T47D (cell line): ENCODE measurements around the gene MMP17.
"Not testable (repeated sequence)": the region's sequence is repeated elsewhere in the genome, so short reads cannot be mapped to it uniquely, and the experiment has no call there.

Experiments used
- DNase-seq, 2 experiments: peaks; one replicate each; pipeline versions ENCODE4 v3.0.0 to v3.0.0-alpha.2; 2011 to 2012; ENCODE audit warnings: low read depth in 1 of 2, low spot score in 1 of 2
- JUND ChIP-seq: IDR thresholded peaks from 2 replicates; pipeline ENCODE4 v1.6.1; 2012; ENCODE audit warnings: low read depth
- in situ Hi-C: cut with HindIII; loops from 2 replicates; pipeline ENCODE4 v1.10.0; 2016; ENCODE audit warnings: low sequenced_read_pairs, low pct_unique_long_range_greater_than_20kb

MMP17 gene

DNA sequence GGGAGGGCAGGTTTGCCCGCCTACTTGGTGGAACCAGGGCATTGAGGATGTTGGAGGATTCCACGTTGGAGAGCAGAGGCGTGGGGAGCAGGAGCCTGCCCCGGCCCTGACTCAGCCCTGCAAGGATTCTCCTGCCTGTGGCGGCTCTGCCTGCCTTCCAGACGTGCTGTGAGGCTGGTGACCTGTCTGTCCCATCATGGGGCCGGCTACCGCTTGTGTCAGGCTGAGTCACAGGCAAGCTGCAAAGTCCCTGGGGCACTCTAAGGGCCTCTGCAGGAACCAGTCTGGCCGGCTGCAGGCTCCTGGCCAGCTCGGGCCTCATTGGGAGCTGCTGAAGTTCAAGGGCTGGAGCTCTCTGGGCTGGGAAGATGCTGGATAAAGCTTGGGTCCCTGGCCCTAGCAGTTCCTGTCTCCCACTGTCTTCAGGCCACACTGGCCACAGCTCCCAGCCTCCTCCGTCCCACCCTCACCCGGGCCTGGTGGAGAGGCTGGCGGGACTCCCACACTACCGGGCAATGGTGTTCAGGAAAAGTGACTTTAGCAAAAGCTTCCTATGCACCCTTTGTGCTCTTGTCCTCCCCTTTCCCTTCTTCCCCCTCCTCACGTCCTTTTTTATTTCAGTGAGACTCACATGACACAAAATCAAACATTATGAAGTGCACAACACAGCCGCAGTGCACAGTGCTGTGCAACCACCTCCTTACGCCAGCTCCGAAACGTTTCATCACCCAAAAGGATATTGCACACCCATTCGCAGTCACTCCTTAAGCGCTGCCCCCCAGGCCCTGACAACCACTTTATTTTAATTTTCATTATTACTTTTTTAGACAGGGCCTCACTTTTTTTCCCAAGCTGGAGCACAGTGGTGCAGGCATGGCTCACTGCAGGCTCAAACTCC, 44.2 kb downstream of the MMP17 start:
- DNase-seq: peak; percentile 90 to 98
- in situ Hi-C loops: no loop called here

DNA sequence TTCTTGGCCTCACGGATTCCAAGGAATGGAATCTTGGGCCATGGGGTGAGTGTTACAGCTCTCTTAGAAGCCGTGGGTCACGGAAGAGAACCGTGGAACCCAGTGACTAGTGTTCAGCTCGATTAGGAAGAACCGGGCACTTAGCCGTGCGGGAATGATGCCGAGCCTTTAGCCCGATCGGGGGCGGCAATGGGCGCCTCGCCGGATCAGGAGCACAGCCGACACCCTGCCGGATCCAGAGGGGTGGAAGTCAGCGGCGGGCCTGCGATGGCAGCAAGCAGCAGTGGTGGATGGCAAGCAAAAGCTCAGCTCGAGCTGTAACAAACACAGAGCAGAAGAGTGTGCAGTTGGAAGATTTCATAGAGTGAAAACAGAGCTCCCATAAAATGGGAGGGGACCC, 45.1 kb downstream of the MMP17 start:
- TF ChIP-seq JUND: no peak
- DNase-seq: no peak
- in situ Hi-C loops: no loop called here

More for the DNA sequence above, 44.2 kb downstream of the MMP17 start:
- peak; percentile 68 for TF ChIP-seq JUND

DNA sequence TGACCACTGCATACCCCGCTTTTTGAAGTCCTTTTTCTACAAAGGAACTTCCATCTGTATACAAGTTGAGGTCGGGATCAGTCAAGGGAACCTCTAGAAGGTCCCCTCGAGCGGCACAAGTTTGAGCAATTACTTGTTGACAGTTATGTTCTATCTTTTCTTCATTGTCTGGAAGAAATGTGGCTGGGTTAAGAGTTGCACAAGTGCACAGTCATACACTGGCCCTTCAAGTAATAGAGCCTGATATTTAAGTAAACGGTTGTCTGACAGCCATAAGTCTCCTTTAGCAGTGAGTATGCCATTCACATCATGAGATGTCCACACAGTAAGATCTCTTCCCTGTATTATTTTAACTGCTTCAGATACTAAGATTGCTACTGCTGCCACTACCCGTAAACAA, 46.8 kb downstream of the MMP17 start:
- in situ Hi-C loops, DNase-seq: not testable (repeated sequence)

DNA sequence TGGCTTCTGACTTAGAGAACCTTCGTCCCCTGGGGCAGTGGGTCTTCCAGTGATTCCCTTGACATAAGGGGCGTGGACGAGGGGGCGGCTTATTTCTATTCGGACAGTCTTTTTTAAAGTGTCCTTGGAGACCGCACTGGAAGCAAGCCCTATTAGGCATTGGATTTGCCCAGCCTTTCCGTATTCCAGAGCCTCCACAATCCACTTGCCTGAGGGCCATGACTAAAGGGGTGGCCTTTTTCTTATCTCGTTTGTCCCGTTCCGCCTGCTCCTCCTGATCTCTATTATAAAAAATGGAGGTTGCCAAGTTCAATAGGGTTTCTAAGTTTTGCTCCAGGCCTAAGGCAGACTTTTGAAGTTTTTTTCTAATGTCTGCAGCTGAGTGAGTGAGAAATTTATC, 49.0 kb downstream of the MMP17 start:
- in situ Hi-C loops, DNase-seq: not testable (repeated sequence)

DNA sequence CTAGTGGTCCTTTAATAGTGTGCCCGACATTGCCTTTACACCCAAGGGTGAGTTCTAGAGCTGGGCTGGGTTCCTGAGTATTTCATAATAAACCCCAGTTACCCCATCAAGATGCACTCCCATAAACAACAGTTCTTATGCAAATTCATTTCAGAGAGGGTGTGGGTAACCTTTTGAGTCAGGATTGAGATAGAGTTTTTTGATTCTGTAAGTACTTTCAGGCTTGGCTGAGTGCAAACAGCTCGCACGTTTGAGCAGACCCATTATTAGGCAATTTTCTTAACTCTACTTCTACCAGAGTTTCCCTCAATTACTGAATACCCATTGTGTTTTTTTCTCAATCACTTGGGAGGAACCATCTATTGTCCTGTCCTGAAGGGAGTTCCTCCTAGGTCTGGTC, 50.2 kb downstream of the MMP17 start:
- DNase-seq, in situ Hi-C loops: not testable (repeated sequence)

DNA sequence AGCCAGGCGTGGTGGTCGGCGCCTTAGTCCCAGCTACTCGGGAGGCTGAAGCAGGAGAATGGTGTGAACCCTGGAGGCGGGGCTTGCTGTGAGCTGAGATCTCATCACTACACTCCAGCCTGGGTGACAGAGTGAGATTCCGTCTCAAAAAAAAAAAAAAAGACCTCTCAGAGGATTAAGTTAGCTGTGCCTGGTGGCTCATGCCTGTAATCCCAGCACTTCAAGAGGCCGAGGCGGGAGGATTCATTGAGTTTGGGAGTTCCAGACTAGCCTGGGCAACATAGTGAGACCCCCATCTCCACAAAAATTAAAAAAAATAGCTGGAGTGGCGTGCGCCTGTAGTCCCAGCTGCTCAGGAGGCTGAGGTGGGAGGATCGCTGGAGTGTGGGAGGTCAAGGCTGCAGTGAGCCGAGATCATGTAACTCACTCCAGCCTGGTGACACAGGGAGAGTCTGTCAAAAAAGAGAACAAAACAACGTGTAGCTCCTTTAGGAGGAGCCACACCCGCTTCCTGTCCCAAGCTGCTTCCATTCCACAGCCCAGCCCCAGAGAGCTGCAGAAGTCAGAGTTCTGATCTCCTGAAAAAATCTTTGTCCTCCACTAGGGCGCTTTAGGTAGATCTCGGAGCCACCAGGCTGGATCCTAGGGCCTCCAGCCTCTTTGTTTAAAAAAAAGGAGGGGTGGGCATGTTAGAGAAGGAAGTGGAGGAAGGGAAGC, 54.8 kb downstream of the MMP17 start:
- TF ChIP-seq JUND: no peak
- in situ Hi-C loops: no loop called here
- no peak for DNase-seq

DNA sequence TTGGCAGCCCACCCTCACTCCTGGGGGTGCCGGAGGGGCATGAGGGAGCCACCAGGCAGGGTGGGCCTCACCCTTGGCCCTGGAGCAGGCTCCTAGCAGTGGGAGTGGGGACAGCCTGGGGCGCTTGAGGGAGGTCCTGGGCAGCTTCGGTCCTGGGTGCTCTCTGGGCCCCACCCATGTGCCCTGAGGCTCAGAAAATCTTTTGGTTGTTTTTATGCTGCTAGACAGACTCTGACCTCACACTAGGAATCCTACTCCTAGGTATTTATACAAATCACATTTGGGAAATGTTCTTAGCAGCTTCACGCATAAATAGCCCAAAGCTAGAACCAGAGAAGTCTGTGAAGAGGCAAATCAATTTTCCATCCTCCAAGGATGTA, 55.3 kb downstream of the MMP17 start:
- in situ Hi-C loops: no loop called here
- TF ChIP-seq JUND: no peak
- no peak for DNase-seq

DNA sequence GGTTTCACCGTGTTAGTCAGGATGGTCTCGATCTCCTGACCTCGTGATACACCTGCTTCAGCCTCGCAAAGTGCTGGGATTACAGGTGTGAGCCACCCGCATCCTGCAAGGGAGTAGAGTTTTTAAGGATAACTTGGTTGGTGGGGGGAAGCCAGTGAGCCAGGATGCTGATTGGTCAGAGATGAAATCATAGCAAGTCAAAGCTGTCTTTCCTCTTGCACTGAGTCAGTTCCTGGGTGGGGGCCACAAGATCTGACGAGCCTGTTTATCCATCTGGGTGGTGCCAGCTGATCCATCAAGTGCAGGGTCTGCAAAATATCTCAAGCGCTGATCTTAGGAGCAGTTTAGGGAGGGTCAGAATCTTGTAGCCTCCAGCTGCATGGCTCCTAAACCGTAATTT, 56.9 kb downstream of the MMP17 start:
- DNase-seq, in situ Hi-C loops: not testable (repeated sequence)

DNA sequence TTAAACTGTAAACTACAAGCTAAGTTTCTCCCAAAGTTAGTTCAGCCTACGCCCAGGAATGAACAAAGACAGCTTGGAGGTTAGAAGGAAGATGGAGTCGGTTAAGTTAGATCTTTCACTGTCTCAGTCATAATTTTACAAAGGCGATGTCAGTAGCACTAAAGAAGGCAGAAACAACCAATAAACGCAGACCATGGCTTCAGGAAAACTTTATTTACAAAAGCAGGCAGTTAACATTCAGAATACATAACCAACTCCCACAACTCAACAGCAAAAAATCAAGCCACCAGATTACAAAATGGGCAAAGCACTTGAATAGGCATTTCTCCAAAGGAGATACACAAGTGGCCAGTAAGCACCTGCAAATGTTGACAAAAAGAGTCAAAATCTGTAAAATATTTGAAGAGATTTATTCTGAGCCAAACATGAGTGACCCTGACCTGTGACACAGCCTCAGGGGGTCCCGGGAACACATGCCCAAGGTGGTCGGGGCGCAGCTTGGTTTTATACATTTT, 57.4 kb downstream of the MMP17 start:
- in situ Hi-C loops: no loop called here
- TF ChIP-seq JUND: no peak
- no peak for DNase-seq

DNA sequence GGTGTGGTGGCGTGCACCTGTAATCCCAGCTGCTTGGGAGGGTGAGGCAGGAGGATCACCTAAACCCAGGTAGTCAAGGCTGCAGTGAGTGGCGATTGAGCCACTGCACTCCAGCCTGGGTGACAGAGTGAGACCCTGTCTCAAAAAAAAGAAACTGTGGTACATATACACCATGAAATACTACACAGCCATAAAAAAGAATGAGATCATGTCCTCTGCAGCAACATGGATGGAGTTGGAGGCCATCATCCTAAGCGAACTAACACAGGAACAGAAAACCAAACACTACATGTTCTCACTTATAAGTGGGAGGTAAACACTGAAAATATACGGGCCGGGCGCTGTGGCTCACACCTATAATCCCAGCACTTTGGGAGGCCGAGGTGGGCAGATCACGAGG, 63.5 kb downstream of the MMP17 start:
- DNase-seq, in situ Hi-C loops: not testable (repeated sequence)

DNA sequence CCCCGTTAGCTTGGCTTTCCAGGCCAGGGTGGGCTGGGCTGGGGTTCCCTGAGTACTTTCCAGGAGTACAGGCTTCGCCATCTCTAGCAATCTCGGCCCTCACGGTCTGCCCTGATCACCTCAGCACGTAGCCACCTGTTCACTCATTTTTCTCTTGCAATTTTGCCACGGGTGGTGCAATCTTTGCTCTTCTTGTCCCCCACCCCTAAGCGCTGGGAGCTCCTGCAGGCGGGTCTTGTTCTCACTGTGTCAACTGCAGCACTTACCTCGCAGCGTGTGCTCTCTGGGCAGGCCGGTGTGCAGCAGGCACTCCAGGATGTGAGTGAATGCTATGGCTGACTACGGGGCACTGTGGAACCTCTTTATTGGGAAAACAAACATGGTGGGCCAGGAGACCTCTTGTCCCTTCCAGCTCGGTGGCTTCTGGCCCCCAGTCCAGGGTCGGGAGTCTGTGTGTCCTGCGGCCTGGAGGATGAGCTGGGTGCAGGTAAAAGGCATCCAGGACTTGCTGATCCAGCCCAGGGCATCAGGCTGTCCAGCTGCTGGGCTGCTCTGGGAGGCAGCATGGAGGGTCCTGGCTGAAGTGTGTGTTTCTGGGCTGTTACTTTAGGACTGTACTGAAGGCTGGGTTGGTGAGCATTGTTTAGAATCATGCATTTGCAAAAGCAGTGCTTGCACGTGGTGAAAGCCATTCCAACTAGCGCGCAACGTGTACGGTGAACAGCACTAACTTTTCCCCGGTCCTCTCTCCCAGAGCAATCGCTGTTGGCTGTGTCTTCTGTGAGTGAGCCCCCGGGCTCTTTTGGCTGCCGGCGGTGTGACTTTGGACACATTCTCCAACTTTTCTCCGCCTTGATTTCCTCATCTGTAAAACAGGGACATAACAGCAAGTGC, 64.8 kb downstream of the MMP17 start:
- TF ChIP-seq JUND: no peak
- in situ Hi-C loops: no loop called here
- DNase-seq: no peak

DNA sequence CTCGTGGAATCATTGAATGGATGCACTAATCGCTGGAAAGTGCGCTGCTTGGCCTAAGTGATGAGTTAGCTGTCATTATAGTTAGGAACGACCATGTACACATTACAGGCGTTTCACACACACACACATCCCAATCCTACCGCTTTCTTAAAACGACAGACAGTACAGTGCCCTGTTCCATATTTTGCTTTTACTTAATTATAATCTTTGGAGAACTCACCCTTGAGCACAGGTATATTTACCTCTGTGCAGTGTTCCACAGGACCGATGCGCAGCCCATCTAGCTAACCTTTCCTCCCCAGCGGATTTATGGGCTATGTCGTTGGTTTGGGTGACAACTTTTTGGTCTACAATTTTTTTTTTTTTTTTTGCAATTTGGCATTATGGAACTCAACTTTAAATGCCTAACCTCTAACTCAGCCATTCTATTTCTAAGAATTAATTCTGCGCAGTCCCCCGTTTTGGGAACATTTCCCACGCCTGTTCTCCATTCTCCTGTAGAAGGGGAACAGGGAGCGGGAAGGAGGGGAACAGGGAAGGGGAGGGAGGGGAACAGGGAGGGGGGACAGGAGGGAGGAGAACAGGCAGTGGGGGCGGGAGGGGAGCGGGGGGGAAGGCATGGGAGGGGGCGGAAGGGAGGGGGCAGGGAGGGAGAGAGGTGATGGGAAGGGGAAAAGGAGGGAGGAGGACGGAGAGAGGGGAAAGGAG, 65.6 kb downstream of the MMP17 start:
- no peak for TF ChIP-seq JUND
- DNase-seq: peak in 1 of 2 experiments; percentile 14
- in situ Hi-C loops: no loop called here
